Mesenchymal stem cell (in vitro differentiated cells and primary cell): ENCODE results near the gene ATP6V0A1.

Experiments
- DNase-seq: peaks from one replicate; pipeline ENCODE4 v3.0.0-alpha.2; 2013
- H2AFZ ChIP-seq: one replicate; pipeline ENCODE4 v1.6.1; 2013; ENCODE audit warnings: low read depth, mild to moderate bottlenecking, control low read depth, inconsistent platforms, low read length, moderate library complexity
- H2AK5ac ChIP-seq: 2 replicates; pipeline ENCODE4 v1.6.1; 2013; ENCODE audit warnings: low read length, moderate library complexity, mild to moderate bottlenecking, inconsistent platforms; ENCODE audit not compliant: severe bottlenecking
- H2BK120ac ChIP-seq: one replicate; pipeline ENCODE4 v1.6.1; 2013; ENCODE audit warnings: low read depth, mild to moderate bottlenecking, inconsistent platforms, low read length, moderate library complexity
- H2BK12ac ChIP-seq, 2 experiments: one replicate each; pipeline ENCODE4 v1.6.1; 2013; ENCODE audit warnings: inconsistent platforms in 2 of 2, low read length in 2 of 2, mild to moderate bottlenecking in 2 of 2, moderate library complexity in 2 of 2, control low read depth in 1 of 2
- H2BK15ac ChIP-seq: one replicate; pipeline ENCODE4 v1.6.1; 2013; ENCODE audit warnings: mild to moderate bottlenecking, low read depth, inconsistent platforms; ENCODE audit not compliant: poor library complexity, severe bottlenecking
- H2BK5ac ChIP-seq: 2 replicates; pipeline ENCODE4 v1.6.1; 2013; ENCODE audit warnings: low read depth, mild to moderate bottlenecking, low read length, control low read depth, inconsistent platforms; ENCODE audit not compliant: poor library complexity, severe bottlenecking
- H3K14ac ChIP-seq, 2 experiments: one replicate each; pipeline ENCODE4 v1.6.1; 2013; ENCODE audit warnings: inconsistent platforms in 2 of 2, low read length in 2 of 2, control low read depth in 1 of 2, mild to moderate bottlenecking in 1 of 2, moderate library complexity in 1 of 2
- H3K18ac ChIP-seq, 2 experiments: one replicate each; pipeline ENCODE4 v1.6.1; 2013; ENCODE audit warnings: inconsistent platforms in 2 of 2, low read length in 2 of 2, control low read depth in 1 of 2, low read depth in 1 of 2, mild to moderate bottlenecking in 1 of 2
- H3K23ac ChIP-seq, 2 experiments: one replicate each; pipeline ENCODE4 v1.6.1; 2013; ENCODE audit warnings: inconsistent platforms in 2 of 2, low read length in 2 of 2, mild to moderate bottlenecking in 2 of 2, moderate library complexity in 2 of 2, control low read depth in 1 of 2
- H3K27ac ChIP-seq: 2 replicates; pipeline ENCODE4 v1.5.1; 2013; ENCODE audit warnings: mild to moderate bottlenecking, moderate library complexity, low read length, control low read depth, inconsistent platforms; ENCODE audit not compliant: poor library complexity, severe bottlenecking
- H3K27me3 ChIP-seq, 2 experiments: 2 replicates each; pipeline versions ENCODE4 v1.6.1 to v1.7.0; 2013; ENCODE audit warnings: low read length in 2 of 2, mild to moderate bottlenecking in 2 of 2, moderate library complexity in 2 of 2, control low read depth in 1 of 2, inconsistent platforms in 1 of 2; ENCODE audit not compliant: control insufficient read depth in 1 of 2, insufficient read depth in 1 of 2
- H3K36me3 ChIP-seq, 2 experiments: 2 replicates each; pipeline versions ENCODE4 v1.6.1 to v1.7.0; 2013; ENCODE audit warnings: low read length in 2 of 2, control low read depth in 1 of 2, inconsistent platforms in 1 of 2, low read depth in 1 of 2, mild to moderate bottlenecking in 1 of 2; ENCODE audit not compliant: insufficient read depth in 2 of 2, control insufficient read depth in 1 of 2
- H3K4ac ChIP-seq, 2 experiments: one replicate each; pipeline ENCODE4 v1.6.1; 2013; ENCODE audit warnings: inconsistent platforms in 2 of 2, low read length in 2 of 2, mild to moderate bottlenecking in 2 of 2, moderate library complexity in 2 of 2, control low read depth in 1 of 2, low read depth in 1 of 2
- H3K4me1 ChIP-seq: 2 replicates; pipeline ENCODE4 v1.6.1; 2013; ENCODE audit warnings: low read depth, low read length, control low read depth; ENCODE audit not compliant: control insufficient read depth, insufficient read depth
- H3K4me2 ChIP-seq: 2 replicates; pipeline ENCODE4 v1.6.1; 2013; ENCODE audit warnings: low read length, mild to moderate bottlenecking, inconsistent platforms; ENCODE audit not compliant: poor library complexity, severe bottlenecking
- H3K4me3 ChIP-seq, 2 experiments: 2 replicates each; pipeline versions ENCODE4 v1.5.1 to v1.7.0; 2013; ENCODE audit warnings: low read length in 2 of 2, mild to moderate bottlenecking in 2 of 2, control low read depth in 1 of 2, low read depth in 1 of 2; ENCODE audit not compliant: insufficient read depth in 1 of 2
- H3K79me1 ChIP-seq: replicated peaks from 2 replicates; pipeline ENCODE4 v1.6.1; 2013; ENCODE audit warnings: mild to moderate bottlenecking, control low read depth, low read length, inconsistent platforms; ENCODE audit not compliant: poor library complexity, severe bottlenecking
- H3K9ac ChIP-seq: 2 replicates; pipeline ENCODE4 v1.7.0; 2013; ENCODE audit warnings: mild to moderate bottlenecking, low read length, moderate library complexity
- H3K9me3 ChIP-seq: 2 replicates; pipeline ENCODE4 v1.7.0; 2013; ENCODE audit warnings: mild to moderate bottlenecking, low read length; ENCODE audit not compliant: control insufficient read depth
- H4K8ac ChIP-seq: one replicate; pipeline ENCODE4 v1.6.1; 2013; ENCODE audit warnings: inconsistent platforms, mild to moderate bottlenecking, low read length, moderate library complexity
- H4K91ac ChIP-seq: one replicate; pipeline ENCODE4 v1.6.1; 2013; ENCODE audit warnings: mild to moderate bottlenecking, low read length, inconsistent platforms
- WGBS: methylation state at CpG from one replicate; pipeline ENCODE4 v1.1.7; 2013; ENCODE audit warnings: mixed read lengths; 5-methylcytosine and 5-hydroxymethylcytosine counted together

The ATP6V0A1 gene

DNA sequence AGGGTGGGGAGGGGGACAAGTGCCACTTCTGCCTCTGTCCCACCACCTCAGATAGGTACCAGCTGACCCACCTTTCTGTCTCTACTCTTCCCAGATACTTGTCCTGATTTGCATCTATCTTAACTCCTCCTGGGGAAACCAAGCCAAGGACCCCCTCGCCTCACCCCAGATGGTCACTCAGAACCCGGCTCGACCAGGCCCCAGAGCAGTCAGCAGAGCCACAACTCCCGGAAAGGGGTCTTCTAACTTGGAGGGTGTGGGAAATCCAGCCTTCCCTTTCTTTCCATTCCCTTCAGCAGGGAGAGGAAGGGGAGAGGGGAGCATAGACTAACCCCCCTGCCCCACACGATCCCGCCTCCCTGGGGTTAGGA, 37.6 kb upstream of the ATP6V0A1 start:
- peak overlapping the region in 1 of 2 experiments; percentile 80 for H3K4ac ChIP-seq

GRCh38 chr17:42421507-42422338, 37.0 kb upstream of the ATP6V0A1 start:
- peak; percentile 68 for DNase-seq
- Histone ChIP-seq H2BK120ac (peak overlapping the region; percentile 87), H3K27ac (peak overlapping the region; percentile 76), H2BK15ac (peak overlapping the region; percentile 87), H3K14ac (peak overlapping the region; percentile 11 to 97), H2BK12ac (peak overlapping the region; percentile 51 to 56), H3K9ac (peak overlapping the region; percentile 99), H3K79me1 (no peaks in the 10 kb centered on the region), H3K4me2 (peak overlapping the region; percentile 88), H4K8ac (peak overlapping the region; percentile 79), H3K23ac (peak overlapping the region in 1 of 2 experiments; percentile 94), H3K18ac (peak overlapping the region; percentile 67 to 95), H3K9me3 (no peaks in the 10 kb centered on the region), H3K27me3 (no peaks in the 10 kb centered on the region), H2AFZ (no peak overlapping the region), H3K4ac (peak overlapping the region in 1 of 2 experiments; percentile 80), H3K4me1 (peaks cover 16% of the 10 kb centered on the region), H3K4me3 (peak overlapping the region; percentile 96 to 100), H3K36me3 (peaks cover 4 to 10% of the 10 kb centered on the region in 2 experiments), H2AK5ac (peak overlapping the region; percentile 39), H4K91ac (peak overlapping the region; percentile 91), H2BK5ac (no peak overlapping the region)
- under 1% methylated on average over 19 of the region's 59 CpGs for WGBS

More for the DNA sequence above, 37.6 kb upstream of the ATP6V0A1 start:
- H3K36me3 ChIP-seq: peaks cover 5 to 10% of the 10 kb centered on the region in 2 experiments
- peak overlapping the region; percentile 73 for H3K27ac ChIP-seq
- H3K9ac ChIP-seq: peak overlapping the region; percentile 99
- H4K91ac ChIP-seq: peak overlapping the region; percentile 66
- H3K79me1 ChIP-seq: no peaks in the 10 kb centered on the region
- peak overlapping the region; percentile 76 for H2BK15ac ChIP-seq
- H3K18ac ChIP-seq: peak overlapping the region; percentile 66 to 95
- H3K4me2 ChIP-seq: peak overlapping the region; percentile 88
- peak overlapping the region; percentile 51 to 56 for H2BK12ac ChIP-seq
- peak overlapping the region; percentile 37 for H2BK120ac ChIP-seq
- H3K23ac ChIP-seq: no peak overlapping the region
- no peak overlapping the region for H2BK5ac ChIP-seq
- peak overlapping the region in 1 of 2 experiments; percentile 61 for H3K14ac ChIP-seq
- no peaks in the 10 kb centered on the region for H3K27me3 ChIP-seq
- H3K4me1 ChIP-seq: peaks cover 16% of the 10 kb centered on the region
- WGBS: no CpG with 5 or more reads among the region's 6 CpGs
- H2AFZ ChIP-seq: no peak overlapping the region
- DNase-seq: no peak
- no peaks in the 10 kb centered on the region for H3K9me3 ChIP-seq
- H2AK5ac ChIP-seq: peak overlapping the region; percentile 39
- H4K8ac ChIP-seq: peak overlapping the region; percentile 31
- peak overlapping the region; percentile 96 to 100 for H3K4me3 ChIP-seq

DNA sequence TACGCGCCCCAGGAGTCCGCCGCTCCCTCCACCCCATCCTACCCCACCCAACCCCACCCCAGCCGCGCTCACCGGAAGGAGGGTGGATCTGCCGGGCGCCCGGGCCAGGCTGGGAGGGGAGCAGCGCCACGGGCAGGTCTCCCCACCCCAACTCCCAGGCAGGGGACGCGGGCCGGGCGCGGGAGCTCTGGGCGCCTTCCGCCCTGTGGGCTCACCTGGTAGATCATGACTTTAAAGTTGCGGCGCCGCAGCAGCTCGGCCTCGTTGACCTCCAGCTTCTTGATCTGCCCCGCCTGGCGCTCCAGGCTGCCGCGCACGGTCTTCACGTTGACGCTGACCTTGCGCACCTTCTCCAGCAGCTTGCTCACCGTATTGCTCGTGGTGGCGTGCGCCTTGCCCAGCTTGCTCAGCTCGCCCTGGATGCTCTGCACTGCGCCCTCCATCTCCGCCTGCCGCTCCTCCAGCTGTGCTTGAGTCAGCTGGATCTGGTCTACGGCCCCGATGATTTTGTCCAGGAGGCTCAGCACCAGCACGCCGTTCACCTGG, 36.2 kb upstream of the ATP6V0A1 start:
- Histone ChIP-seq H2BK120ac (peak overlapping the region; percentile 87), H2BK15ac (peak overlapping the region; percentile 99), H3K23ac (peak overlapping the region; percentile 54 to 81), H4K8ac (peak overlapping the region; percentile 75), H3K4me3 (peak overlapping the region; percentile 96 to 100), H3K79me1 (no peaks in the 10 kb centered on the region), H3K9ac (peak overlapping the region; percentile 99), H3K14ac (peak overlapping the region; percentile 28 to 98), H2BK12ac (peak overlapping the region; percentile 75), H4K91ac (peak overlapping the region; percentile 98), H3K4ac (peak overlapping the region; percentile 80 to 93), H3K36me3 (peaks cover 0 to 7% of the 10 kb centered on the region in 2 experiments), H3K9me3 (no peaks in the 10 kb centered on the region), H3K4me1 (peaks cover 16% of the 10 kb centered on the region), H2BK5ac (peak overlapping the region; percentile 83), H3K27me3 (no peaks in the 10 kb centered on the region), H3K18ac (peak overlapping the region; percentile 95 to 99), H3K27ac (peak overlapping the region; percentile 76), H3K4me2 (peak overlapping the region; percentile 88), H2AFZ (peak overlapping the region; percentile 75), H2AK5ac (no peak overlapping the region)
- under 1% methylated on average over 40 of the region's 44 CpGs for WGBS
- peak; percentile 62 for DNase-seq
